HG03025 (cell line): ENCODE results near the gene EEPD1.

Source experiments
- ATAC-seq: cut with Tn5 transposase; IDR thresholded peaks from one replicate; pipeline ENCODE4 v1.9.1; 2021; ENCODE audit warnings: mild to moderate bottlenecking, moderate library complexity; ENCODE audit not compliant: unreplicated experiment, low FRiP score

EEPD1 gene

GRCh38 chr7:36296284-36296683 is 143.2 kb downstream of the EEPD1 start:
- ATAC-seq, result no peak

DNA sequence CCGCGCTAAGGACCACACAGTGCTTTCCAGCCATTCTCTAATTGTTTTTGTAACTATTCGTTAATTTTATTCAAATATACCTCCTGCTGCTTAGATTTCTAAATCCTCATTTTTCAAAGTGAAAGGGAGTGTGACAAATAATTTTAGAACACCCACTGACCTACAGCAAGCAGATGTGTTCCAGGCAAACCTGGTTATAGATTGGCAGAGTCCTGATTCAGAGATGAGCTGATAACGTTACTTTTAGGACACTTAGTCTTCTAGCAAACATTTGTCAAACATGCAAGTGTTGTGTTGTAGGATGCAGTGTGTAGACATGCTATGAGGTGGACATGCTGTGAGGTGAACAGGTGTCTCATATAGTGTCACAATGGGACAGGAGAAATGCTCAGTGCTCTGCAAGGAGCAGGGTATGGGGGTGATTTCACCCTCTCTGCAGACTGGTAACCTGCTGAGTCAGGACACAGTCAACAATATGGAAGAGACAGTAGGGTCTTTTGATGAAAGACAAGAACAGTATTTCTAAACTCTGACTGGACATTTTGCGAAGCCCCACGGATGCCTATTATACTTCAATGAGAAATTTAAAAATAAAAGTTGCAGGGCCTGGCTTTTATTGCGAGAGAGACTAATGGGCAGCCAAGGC is 144.4 kb downstream of the EEPD1 start:
- ATAC-seq, result no peak

GRCh38 chr7:36298106-36298505 is 145.1 kb downstream of the EEPD1 start:
- no peak for ATAC-seq

DNA sequence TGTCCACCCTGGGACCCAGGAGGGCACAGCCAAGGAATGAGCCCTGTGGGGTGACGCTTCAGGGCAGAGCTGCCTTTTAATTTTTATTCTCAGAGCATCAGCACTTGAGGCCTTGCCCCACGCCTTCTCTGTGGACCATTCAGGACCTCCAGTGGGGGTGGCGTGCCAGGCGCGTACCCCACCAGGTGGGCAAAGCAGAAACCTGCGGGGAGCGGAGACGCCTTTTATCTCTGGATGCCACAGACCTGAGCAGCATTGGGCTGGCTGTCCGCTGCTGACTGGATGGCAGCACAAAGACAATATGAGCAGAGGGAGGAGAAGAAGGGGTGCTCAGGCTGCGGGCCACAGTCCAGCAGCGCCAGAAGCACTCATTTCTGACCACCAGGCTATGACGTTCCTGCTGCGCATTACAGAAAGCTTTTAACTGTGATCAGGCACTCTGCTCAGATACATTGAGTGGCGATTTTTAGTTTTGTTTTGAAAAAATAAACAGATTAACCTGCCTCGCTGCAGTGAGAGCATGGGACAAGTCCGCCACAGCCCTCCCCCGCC is 146.2 kb downstream of the EEPD1 start:
- ATAC-seq, result no peak

DNA sequence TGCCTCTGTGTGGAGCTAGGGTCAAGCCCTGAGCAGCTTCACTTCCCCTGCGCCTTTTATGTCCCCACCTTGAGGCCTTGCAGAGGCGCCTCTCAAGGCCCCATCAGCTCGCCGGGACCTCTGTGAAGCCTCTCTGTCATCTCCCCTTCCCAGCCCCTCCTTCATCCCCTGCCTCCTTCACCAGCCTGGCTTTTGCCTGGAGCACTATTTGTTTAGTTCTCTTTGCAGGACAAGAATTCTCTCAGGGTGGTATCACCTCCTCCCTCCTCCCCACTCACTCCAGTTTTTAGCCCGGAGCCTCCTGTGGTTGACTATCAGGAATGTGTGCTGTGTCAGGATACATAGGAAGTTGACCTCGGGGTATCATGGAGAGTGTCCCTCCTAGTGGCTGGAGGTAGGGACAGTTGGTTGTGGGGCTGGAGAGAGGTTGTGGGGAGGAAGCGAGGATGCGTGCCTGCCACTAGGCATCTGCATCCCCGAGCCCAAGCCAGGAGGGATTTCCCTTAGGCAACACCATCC is 146.8 kb downstream of the EEPD1 start:
- no peak for ATAC-seq

GRCh38 chr7:36300696-36301350 is 147.8 kb downstream of the EEPD1 start:
- no peak for ATAC-seq

GRCh38 chr7:36301914-36302771 is 149.1 kb downstream of the EEPD1 start:
- no peak for ATAC-seq

GRCh38 chr7:36303202-36304098 is 150.4 kb downstream of the EEPD1 start:
- ATAC-seq, result no peak

GRCh38 chr7:36304099-36304425 is 151.0 kb downstream of the EEPD1 start:
- ATAC-seq, result no peak

- ATAC-seq, result no peak
Observed at GRCh38 chr7:36305226-36305625, 152.2 kb downstream of the EEPD1 start.

- no peak for ATAC-seq
Observed at GRCh38 chr7:36305648-36306047, 152.6 kb downstream of the EEPD1 start.

- ATAC-seq, result no peak
Observed at GRCh38 chr7:36306222-36306621, 153.2 kb downstream of the EEPD1 start.

DNA sequence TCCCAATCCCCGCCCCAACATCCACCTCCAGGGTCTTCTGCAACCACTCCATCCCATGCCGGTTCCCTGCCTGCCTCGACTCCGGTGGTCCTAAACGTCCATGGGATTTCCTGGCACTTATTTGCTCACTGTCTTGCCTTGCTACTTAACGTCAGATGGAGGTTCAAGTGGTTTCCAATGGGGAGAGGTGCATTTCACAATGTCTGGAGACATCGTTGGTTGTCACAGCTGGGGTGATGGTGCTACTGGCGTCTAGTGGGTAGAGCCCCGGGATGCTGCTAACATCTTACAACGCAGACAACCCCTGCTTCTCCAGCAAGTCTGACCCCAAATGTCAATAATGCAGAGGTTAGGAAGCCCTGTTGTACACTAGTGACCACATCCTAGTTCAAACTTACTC is 153.7 kb downstream of the EEPD1 start:
- ATAC-seq, result no peak

DNA sequence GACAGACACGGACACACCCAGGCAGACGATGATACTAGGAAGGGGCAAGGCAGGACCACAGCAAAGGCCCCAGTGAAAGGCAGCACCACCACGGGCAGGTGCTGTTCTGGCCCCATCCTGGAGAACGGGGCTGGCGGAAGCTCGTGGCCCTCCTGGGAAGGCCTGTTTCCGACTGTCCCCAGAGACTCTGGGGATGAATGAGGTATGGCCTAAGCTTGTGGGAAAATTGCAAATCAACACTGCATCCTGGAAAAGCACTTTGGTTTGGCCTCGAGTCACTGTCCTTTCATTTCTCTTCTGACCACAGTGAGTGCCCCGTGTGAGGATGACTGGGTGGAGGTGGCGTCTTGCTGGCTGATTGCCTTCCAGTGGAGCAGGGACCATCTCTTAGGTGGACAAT is 155.0 kb downstream of the EEPD1 start:
- no peak for ATAC-seq

DNA sequence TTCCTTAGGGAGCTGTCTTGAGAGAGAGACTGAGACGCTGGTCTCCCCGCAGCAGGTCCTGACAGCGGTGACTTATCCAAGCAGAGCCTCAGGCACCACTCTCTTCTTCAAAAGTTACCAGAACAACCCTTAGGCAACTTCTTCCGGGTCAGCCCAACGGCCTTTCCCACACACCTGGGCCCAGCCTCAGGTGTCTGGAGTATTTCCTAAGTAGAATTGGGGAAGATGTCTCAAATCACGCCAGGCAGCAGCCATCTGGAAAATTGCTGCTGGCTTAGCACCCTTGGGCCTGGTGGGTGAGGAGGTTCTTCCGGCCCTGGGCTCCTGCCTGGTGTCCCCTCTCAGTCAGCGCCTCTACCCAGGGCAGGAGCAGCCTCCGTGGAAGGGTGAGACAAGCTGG is 156.2 kb downstream of the EEPD1 start:
- ATAC-seq, result no peak

- no peak for ATAC-seq
Observed at GRCh38 chr7:36309716-36310115, 156.7 kb downstream of the EEPD1 start.

DNA sequence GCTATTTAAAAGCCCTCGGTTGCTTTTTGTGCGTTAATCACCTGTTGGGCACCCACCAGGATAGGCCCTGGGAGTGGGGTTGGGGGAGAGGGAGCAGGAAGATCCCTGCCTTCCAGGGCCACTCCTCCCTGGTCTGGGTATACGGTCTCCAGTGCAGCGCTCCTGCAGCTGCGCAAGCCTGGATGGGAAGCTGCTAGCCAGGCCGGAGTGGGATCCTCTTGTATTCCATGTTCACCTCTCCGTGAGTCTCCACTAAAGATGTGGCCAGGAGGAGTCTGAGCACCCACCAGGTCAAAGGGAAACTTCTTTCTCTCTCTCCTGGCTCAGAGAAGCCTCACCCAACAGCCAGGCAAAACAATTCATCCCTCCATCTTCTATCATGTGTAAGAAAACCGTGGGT is 157.8 kb downstream of the EEPD1 start:
- no peak for ATAC-seq

GRCh38 chr7:36311539-36311938 is 158.5 kb downstream of the EEPD1 start:
- no peak for ATAC-seq

DNA sequence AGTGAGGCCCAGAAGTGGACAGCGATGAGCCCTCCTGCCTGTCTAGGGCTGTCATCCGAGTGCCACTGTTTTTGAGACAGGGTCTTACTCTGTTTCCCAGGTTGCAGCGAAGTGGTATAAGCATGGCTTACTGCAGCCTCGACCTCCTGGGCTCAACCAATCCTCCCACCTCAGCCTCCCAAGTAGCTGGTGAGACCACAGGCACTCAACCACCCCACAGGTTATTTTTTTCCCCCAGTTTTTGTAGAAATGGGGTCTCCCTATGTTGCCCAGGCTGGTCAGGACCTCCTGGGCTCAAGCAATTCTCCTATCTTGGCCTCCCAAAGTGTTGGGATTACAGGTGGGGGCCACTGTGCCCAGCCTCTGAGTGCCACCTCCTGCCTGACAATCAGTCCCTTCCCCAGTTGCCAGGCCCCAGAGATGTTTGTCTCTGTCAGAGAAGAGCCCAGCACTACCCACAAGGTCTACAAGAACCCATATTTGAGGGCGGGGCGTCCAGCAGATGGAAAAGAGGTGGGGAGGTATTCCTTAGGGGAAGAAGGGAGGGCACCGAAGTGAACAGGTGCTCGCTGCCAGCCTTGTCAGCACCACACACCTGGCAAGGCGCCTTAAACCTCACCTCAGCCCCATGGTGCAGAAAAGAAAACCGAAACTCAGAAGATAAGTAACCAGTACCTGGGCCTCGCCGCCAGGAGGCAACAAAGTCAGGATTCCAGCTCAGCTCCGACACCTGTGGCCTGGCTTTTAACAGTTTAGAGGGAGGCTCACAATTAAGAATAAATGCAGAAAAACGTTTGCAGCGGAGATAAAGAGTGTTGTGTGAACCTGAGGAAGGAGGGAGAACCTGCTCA is 159.2 kb downstream of the EEPD1 start:
- no peak for ATAC-seq
